Activated CD8-positive, alpha-beta memory T cell treated with anti-CD3 and anti-CD28 coated beads for 36 hours (primary cell): ENCODE data around the gene PRKAR1A. TPM values are rescaled to one million over a fixed set of nuclear protein-coding genes. Genes with fewer than 3 reads are reported as not detected.

Experiments used
- CTCF ChIA-PET: fragments of 350-600 bp; sonication (Branson Sonifier 250); formaldehyde crosslinking; loops from one replicate; lab custom pipeline; 2021; ENCODE audit warnings: antibody characterized with exemption; lab: Charles Lee
- POLR2A ChIA-PET: fragments of 350-600 bp; sonication (Branson Sonifier 250); formaldehyde crosslinking; loops from one replicate; lab custom pipeline; 2021; ENCODE audit warnings: antibody characterized with exemption; lab: Charles Lee
- total RNA-seq, 2 experiments: library from RNA; stranded (reverse); gene quantifications; one replicate each; pipeline ENCODE4 v1.2.3, GENCODE V29; 2021

Gene PRKAR1A
- total RNA-seq, 2 experiments from 2014 or later: 181 to 182 TPM

DNA sequence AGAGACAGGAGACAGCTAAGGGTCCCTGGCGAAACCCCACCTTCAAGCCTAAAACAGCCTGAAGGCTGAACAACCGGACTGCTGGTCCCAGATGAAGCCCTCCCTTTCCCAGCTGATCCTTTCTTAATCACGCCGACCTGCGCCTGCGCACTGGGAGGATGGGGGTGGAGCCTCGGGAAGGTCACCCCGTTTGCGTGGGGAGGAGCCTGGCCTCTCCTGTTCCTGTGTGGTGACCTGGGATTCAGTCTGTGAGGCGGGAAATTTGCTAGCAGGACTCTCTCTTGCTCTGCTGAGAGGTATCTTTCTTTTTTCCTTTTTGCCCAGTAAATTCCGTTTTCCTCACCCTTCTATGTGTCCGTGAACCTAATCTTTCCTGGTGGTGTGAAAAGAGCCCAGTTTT is 79.4 kb downstream of the PRKAR1A start:
- CTCF ChIA-PET: no interaction called here

GRCh38 chr17:68592009-68592408 is 79.8 kb downstream of the PRKAR1A start:
- POLR2A ChIA-PET: no interaction called here
- CTCF ChIA-PET: no interaction called here

More for the DNA sequence above, 79.4 kb downstream of the PRKAR1A start:
- POLR2A ChIA-PET: no interaction called here

- ChIA-PET POLR2A (no interaction called here), CTCF (no interaction called here)
Observed at GRCh38 chr17:68592682-68593641, 80.7 kb downstream of the PRKAR1A start.

GRCh38 chr17:68594552-68594951 is 82.3 kb downstream of the PRKAR1A start:
- ChIA-PET POLR2A (no interaction called here), CTCF (no interaction called here)

- ChIA-PET POLR2A (no interaction called here), CTCF (no interaction called here)
Observed at GRCh38 chr17:68595496-68595895, 83.3 kb downstream of the PRKAR1A start.

- ChIA-PET CTCF (no interaction called here), POLR2A (no interaction called here)
Observed at GRCh38 chr17:68595986-68596385, 83.8 kb downstream of the PRKAR1A start.

DNA sequence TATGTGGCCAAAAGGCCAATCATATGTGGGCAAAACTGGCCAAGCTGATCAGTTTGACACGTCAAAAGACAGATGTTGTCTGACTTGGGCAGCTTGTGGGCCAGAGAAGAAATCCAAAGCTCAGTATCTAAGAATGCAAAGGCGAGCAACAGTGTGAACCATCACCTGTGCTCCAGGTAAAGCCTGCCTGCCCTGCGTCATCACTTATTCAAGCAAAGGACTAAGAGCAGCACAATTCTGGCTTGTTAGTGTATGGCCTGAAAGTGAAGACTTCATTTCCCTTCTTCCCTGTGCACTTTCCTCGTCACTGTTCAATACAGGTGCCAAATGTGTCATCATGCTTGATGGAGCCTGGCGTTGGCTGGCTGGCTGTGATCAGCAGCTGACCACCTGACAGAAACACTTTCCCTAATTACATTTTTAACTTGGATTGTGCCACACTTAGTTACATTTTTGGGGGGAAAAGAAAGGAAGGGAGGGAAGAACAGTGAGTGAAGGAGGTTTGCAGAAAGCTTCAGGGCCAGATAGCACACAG is 84.2 kb downstream of the PRKAR1A start:
- POLR2A ChIA-PET: no interaction called here
- CTCF ChIA-PET: no interaction called here

GRCh38 chr17:68598074-68598473 is 85.8 kb downstream of the PRKAR1A start:
- POLR2A ChIA-PET: no interaction called here
- CTCF ChIA-PET: no interaction called here

- CTCF ChIA-PET: no interaction called here
- POLR2A ChIA-PET: no interaction called here
Observed at GRCh38 chr17:68598545-68598961, 86.3 kb downstream of the PRKAR1A start.

- POLR2A ChIA-PET: no interaction called here
- CTCF ChIA-PET: no interaction called here
Observed at GRCh38 chr17:68599091-68599490, 86.9 kb downstream of the PRKAR1A start.

DNA sequence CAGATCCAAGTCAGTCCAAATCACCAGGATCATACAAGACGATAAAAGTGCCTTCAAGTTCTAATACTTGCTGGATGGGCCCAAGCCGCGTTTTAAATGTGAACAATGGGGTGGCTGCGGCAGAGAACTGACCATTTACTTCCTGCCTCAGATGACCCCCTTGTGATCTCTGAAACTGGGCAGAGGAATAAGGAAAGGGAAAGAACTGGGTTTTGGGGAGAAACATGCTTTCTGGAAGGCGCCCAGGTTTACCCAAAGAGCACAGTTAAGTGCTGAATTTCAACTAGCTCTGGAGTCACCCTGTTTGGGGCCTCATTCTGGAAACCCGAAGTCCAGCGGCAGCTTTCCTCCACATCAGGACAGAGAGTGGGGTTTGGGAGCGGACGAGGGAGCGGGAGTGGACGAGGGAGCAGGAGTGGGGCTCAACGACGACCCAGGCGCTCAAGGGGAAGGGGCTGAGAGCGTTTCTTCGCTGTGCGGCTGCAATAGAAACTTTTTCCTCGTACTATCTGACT is 87.4 kb downstream of the PRKAR1A start:
- ChIA-PET POLR2A (no interaction called here), CTCF (no interaction called here)

DNA sequence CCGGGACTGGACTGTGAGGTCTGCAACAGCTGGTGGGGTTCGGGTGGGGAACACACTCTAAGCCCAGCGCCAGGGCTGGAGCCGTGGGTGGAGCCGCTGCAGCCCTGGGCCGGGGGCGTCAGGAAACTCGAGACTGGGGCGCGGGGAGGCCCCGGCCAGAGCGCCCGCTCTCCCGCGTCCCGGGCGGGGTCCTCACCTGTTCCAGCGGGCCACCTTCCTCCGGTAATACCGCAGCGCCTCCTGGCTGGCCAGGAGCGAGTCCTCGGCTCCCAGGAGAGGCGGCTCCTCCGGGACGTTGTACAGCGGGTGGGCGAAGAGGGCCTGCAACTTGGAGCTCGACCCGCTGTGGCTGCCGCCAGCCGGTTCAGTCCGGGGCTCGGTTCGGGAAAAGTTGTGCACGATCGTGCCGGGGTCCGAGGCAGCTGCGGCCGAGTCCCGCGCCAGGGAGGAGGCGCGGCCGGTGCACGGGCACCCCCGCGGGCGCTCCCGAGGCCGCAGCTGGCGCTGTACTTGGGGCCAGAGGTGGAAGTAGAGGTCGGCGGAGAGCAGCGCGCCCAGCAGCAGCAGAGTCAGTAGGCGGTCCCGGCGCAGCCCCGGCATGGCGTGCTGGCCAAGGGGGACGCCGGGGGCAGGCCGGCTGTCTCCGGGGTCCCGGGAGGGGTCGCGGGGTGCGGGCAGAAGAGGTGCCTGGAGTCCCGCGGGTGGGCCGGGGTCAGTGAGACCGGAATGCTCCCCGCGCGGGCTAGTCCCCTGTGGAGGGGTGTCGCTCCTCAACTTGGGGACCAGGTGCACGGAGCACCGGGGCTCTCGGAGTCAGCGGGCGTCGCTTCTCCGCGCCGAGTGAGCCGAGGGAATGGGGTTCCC is 88.1 kb downstream of the PRKAR1A start:
- POLR2A ChIA-PET: no interaction called here
- CTCF ChIA-PET: no interaction called here

Other genes with a start within 250 kb of the PRKAR1A start
- 1 to 10 TPM; 8.0 to 8.1 TPM for gene SLC16A6, start 221.3 kb upstream of the PRKAR1A start, total RNA-seq
- gene ARSG, start 220.9 kb upstream of the PRKAR1A start, total RNA-seq: 1 to 10 TPM; 8.3 to 9.9 TPM
- 10 to 100 TPM; 12.0 to 14.3 TPM for gene WIPI1, start 54.9 kb upstream of the PRKAR1A start, total RNA-seq
- not detected for gene FAM20A, start 88.9 kb downstream of the PRKAR1A start, total RNA-seq